Mucosa of gallbladder (tissue), 1 donor: ENCODE data around the gene SPG21. TPM values are rescaled to one million over a fixed set of nuclear protein-coding genes. Genes with fewer than 3 reads are reported as not detected.
A peak's percentile ranks its signal among the peaks of the same experiment; 100 is the strongest.
"Not testable (repeated sequence)": the region's sequence is repeated elsewhere in the genome, so short reads cannot be mapped to it uniquely, and the experiment has no call there.

Source experiments
- DNase-seq: peaks from one replicate; pipeline ENCODE4 v3.0.0-alpha.2; 2020; ENCODE audit warnings: low spot score
- total RNA-seq: library from RNA; stranded (reverse); gene quantifications from one replicate; pipeline ENCODE4 v1.2.1, GENCODE V29; 2021
- donor health status: DM: no; HTN: no; CAD: no.

Gene SPG21, protein sequence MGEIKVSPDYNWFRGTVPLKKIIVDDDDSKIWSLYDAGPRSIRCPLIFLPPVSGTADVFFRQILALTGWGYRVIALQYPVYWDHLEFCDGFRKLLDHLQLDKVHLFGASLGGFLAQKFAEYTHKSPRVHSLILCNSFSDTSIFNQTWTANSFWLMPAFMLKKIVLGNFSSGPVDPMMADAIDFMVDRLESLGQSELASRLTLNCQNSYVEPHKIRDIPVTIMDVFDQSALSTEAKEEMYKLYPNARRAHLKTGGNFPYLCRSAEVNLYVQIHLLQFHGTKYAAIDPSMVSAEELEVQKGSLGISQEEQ
- total RNA-seq, result 76.1 TPM

GRCh38 chr15:64989416-64990167 lies at the start of gene SPG21:
TSS of gene SPG21 (minus strand) at chr15:64989914. CDS start at chr15:64983569, 6,345 bp downstream.
- peak; percentile 93 for DNase-seq

DNA sequence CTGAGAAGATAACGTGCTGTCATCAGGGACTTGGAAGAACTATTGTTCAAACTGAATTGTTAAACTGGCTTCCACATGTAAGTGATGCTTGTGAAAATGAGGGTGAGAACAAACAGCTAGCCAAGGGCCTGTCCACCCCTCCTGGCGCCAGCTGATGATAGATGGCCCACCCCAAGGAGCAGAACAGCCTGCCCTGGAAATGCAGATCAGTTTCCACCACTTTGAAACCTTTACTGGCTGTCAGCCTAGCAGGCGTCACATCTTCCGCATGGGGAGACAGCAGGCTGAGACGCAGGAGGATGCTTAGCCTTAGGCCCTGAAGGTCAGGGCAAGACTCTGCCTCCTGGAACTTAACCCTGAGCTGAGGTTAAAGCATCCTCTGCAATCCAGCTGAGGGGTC lies 49.1 kb upstream of the SPG21 start:
- no peak for DNase-seq

DNA sequence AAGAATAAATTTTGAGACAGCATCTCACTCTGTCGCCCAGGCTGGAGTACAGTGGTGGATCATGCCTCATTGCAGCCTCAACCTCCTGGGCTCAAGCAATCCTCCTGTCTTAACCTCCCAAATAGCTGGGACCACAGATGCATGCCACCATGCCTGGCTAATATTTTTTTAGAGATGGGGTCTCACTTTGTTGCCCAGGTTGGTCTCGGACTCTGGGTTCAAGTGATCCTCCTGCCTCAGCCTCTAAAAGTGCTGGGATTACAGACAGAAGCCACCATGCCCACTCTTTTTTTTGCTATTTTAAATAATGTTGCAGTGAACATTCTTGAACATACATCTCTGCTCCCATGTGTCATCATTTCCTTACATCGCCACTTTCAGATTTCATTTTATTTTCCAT lies 48.7 kb upstream of the SPG21 start:
- no peak for DNase-seq

DNA sequence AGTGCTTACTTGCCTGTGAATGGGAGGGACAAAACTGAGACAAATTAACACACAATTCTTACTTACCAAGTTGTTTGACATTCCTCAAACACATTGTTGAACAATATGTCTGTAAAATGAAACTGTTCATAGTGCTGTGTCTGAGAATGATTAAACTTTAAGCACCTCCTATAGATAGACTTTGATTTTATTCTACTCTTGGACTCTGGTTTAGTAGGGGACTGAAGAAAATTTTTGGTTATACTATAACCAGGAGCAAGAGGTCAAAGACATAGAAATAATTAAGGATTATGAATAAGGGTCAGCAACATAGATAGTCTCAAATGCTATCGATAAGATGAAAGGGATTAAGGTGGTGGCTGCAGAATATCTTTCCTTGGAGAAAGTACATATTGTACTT lies 47.6 kb upstream of the SPG21 start:
- no peak for DNase-seq

DNA sequence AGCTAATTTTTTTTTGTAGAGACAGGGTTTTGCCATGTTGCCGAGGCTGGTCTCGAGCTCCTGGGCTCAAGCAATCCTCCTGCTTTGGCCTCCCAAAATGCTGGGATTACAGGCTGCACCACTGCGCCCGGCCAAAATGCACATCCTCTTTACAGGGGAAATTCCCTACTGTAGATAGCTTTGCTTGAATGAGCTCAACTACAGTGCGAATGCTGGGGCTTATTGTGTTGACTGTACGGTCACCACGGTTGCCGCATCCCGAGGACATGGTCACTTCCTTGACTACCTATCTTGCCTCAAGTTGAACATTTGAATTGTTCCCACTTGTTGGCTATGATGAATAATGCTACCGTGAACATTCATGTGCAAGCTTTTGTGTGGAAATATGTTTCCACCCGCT lies 45.0 kb upstream of the SPG21 start:
- no peak for DNase-seq

- DNase-seq, result peak; percentile 42
Measured at GRCh38 chr15:65033659-65034269, 44.0 kb upstream of the SPG21 start.

DNA sequence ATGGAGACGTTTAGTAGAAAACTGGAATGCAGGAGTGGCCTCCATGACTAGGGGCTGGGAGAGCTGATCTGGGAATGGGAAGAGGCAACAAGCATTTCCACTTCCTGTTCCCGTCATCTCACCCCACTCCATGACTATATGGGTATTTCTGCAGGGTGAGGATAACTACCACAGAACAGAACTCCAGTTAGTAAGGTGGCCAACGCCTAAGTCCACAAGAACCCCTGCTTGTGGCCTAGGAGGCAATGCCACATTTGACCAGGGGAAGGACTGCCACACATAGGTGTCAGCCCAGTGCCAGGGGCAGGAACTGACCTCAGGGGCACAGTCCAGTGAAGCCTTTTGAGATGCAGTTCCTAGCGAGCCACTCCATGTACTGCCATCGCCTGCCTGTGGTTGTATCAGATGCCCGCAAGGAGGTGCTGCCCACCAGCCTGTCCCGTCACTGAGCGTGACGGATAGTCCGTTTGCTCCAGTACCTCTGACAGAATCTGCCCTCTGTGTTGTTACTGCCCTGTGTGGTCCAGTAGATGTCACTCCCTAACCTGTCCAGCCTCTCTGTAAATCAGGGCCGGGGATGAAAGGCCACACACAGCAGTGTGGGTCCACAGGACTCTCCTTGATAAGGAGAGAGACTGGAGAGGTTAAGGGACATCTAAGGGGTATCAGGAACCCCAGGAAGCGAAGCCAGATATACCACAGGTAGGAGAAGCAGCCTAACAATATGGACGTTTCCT lies 43.3 kb upstream of the SPG21 start:
- peak; percentile 38 for DNase-seq

DNA sequence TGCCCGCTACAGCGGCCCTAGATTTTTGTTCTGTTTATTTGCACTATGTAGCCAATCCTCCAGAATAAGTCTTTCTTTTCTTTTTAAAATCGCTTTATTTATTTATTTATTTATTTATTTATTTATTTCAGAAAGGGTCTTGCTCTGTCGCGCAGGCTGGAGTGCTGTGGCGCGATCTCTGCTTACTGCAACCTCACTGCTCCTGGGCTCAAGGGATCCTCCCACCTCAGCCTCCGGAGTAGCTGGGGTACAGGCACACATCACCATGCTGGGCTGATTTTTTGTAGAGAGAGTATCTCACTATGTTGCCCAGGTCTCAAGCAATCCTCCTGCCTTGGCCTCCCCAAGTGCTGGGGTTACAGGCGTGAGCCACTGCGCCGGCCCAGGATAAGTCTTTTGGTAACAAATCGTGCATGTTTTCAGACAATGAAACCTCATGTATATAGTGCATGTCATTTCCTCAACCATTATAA lies 40.1 kb upstream of the SPG21 start:
- DNase-seq, result no peak

DNA sequence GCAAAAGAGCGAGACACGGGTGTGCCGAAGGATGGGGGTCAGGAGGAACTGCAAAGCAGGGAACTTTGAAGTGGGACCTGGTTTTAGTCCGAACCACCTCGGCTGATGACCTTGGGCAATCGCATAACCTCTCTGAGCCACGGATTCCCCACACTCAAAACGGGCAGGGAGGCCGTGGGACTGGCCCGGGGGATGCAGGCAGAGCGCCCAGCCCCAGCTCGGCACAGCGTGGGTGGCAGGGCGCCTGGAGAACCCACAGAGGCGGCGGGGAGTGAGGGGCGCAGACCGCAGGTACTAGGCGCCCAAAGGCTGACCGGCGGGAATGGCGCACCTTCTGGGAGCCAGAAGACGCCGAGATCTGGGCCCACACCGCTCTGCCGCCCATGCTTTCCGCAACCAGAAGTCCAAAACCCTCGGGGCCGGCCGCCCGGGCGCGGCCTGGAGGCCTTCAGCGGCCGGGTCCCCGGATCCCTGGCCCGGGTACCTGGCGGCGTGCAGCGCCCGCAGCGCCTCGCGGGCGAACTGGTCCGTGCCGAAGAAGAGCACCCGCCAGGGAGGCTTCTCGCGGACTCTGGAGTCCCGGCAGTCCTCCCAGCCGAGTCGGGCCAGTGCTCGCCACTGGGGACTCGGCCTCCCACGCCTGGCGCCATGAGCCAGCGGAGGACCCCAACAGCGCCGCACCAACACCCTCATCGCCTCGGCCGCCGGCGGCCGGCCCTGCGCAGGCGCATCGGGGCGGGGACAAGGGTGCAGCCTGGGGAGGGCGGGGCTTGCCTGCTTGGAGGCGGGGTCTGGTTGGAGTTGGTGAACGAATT lies 39.4 kb upstream of the SPG21 start, which contains the start of gene MTFMT:
Gene MTFMT (minus strand): TSS at position 719 of the 815 bp plus-strand sequence. CDS start 26 bp downstream, at position 693.
- DNase-seq, result peak; percentile 91

DNA sequence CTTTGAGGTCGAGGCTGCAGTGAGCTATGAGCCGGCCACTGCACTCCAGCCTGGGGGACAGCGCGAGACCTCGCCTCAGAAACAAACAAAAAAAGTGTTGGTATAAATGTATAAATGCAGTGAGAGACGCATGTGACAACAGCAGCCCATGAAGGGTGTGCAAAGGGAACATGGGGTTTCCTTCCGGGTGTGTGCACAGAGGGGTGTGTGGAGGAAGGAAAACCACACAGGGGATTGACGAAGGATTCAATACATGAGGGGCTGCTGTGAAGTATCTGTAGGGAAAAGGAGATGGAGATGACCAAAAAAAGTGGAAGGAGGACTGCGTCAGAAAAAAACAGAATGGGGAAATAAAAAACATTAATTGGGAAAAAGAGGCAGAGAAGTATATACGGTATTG lies 38.6 kb upstream of the SPG21 start:
- no peak for DNase-seq

DNA sequence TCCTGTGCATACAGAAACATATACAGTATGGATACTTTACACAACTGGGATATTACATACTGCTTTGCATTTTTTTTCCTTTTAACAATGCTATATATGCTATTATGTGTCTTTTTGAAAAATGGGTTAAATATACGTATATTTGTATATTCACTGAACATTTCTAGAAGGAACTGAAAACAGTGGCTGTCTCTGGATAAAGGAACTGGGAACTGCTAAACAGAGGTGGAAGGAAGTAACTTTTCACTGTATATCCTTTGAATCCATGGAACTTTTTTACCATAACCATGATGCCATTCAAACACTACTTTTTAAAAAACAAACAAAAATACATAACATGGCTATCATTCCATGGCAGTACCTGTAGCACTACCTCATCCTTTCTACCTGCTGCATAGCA lies 37.9 kb upstream of the SPG21 start:
- DNase-seq, result no peak

GRCh38 chr15:65026756-65027155 lies 37.0 kb upstream of the SPG21 start:
- DNase-seq, result no peak

- no peak for DNase-seq
Measured at GRCh38 chr15:65021488-65021887, 31.8 kb upstream of the SPG21 start.

GRCh38 chr15:65020419-65020818 lies 30.7 kb upstream of the SPG21 start:
- no peak for DNase-seq

- not testable (repeated sequence) for DNase-seq
Measured at GRCh38 chr15:65011198-65011597, 21.5 kb upstream of the SPG21 start.

- DNase-seq, result no peak
Measured at GRCh38 chr15:65008983-65009382, 19.3 kb upstream of the SPG21 start.

DNA sequence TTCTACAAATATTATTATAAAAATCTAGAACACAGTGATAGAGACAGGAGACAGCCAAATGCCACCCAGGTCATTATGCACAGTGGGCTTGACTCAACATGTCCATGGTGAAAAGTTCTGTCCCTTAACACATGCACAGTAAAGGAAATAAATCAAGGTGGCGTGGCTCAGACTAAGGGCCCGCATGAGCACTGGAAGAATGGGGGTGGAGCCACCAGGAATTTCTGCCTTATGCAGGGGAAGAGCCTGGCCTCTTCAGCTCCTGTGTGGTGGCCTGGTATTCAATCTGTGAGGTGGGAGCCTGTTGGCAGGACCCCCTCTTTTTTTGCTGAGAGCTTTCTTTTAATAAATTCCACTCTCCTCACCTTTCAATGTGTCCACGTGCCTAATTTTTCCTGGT lies 17.2 kb upstream of the SPG21 start:
- DNase-seq, result no peak

GRCh38 chr15:65004993-65005392 lies 15.3 kb upstream of the SPG21 start:
- DNase-seq, result no peak

- no peak for DNase-seq
Measured at GRCh38 chr15:64997745-64998375, 8.1 kb upstream of the SPG21 start.

DNA sequence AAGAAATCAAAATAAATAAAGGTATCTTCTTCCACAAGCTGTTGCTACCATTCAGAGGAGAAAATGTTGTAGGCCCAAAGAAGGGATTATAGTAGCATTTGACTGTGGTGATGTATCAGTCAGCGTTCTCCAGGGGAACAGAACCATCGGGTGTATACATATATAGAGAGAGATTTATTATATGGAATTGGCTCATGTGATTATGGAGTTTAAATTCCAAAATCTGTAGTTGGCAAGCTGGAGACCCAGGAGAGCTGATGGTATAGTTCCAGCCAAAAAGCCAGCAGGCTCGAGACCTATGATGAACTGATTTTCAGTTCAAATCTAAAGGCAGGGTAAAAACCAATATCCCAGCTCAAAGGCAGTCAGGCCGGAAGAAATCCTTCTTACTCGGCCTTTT lies 7.4 kb upstream of the SPG21 start:
- DNase-seq, result no peak

DNA sequence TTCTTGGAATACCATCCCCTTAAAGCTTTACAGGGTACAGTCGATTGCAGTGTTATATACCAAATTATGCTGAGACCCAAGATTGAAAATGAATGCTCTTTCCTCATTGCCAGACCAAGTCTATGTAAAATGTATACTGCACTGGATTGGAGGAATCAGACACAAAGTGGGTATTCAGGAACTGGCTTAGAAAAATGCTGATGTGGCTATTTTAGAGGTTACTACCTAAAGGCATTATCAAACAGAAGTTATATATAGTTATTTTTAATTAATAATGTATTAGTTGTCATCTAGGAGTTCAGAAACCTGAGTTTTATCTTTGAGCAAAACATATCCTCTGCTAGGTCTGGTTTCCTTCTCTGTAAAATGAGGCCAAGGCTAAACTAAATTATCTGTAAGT lies 3.6 kb upstream of the SPG21 start:
- no peak for DNase-seq
